Neural progenitor cell (in vitro differentiated cells): Measurements from ENCODE around the gene TAC3. TPM values are rescaled to one million over a fixed set of nuclear protein-coding genes. Genes with fewer than 3 reads are reported as not detected.
A peak's percentile ranks its signal among the peaks of the same experiment; 100 is the strongest.

Experiments
- DNase-seq: peaks from one replicate; pipeline ENCODE4 v3.0.0-alpha.2; 2016; ENCODE audit warnings: low spot score
- H2AFZ ChIP-seq: fragments of 200-600 bp; sonication (generic); replicated peaks from 2 replicates; pipeline ENCODE4 v1.6.1; 2016; ENCODE audit warnings: antibody characterized with exemption
- H3F3A ChIP-seq: fragments of 200-600 bp; sonication (generic); 2 replicates; pipeline ENCODE4 v1.6.1; 2016; ENCODE audit warnings: antibody characterized with exemption, low read depth
- H3K27ac ChIP-seq: fragments of 200-600 bp; sonication (generic); 2 replicates; pipeline ENCODE4 v1.5.1; 2016; ENCODE audit warnings: mild to moderate bottlenecking
- H3K27me3 ChIP-seq: fragments of 200-600 bp; sonication (generic); 2 replicates; pipeline ENCODE4 v1.6.1; 2016; ENCODE audit warnings: mild to moderate bottlenecking, moderate library complexity
- H3K36me3 ChIP-seq: fragments of 200-600 bp; sonication (generic); 2 replicates; pipeline ENCODE4 v1.5.1; 2016
- H3K4me1 ChIP-seq: fragments of 200-600 bp; sonication (generic); 2 replicates; pipeline ENCODE4 v1.6.1; 2016; ENCODE audit warnings: mixed run types
- H3K4me2 ChIP-seq: fragments of 200-600 bp; sonication (generic); 2 replicates; pipeline ENCODE4 v1.6.1; 2016
- H3K4me3 ChIP-seq: fragments of 200-600 bp; sonication (generic); 2 replicates; pipeline ENCODE4 v1.5.1; 2016
- H3K79me2 ChIP-seq: fragments of 200-600 bp; sonication (generic); 2 replicates; pipeline ENCODE4 v1.6.1; 2016; ENCODE audit warnings: low read depth
- H3K9ac ChIP-seq: fragments of 200-600 bp; sonication (generic); 2 replicates; pipeline ENCODE4 v1.6.1; 2016
- H3K9me3 ChIP-seq: fragments of 200-600 bp; sonication (generic); 2 replicates; pipeline ENCODE4 v1.5.1; 2016; ENCODE audit warnings: low read depth
- H4K20me1 ChIP-seq: fragments of 200-600 bp; sonication (generic); 2 replicates; pipeline ENCODE4 v1.6.1; 2016; ENCODE audit warnings: low read depth
- H3K27ac Mint-ChIP-seq: 3 replicates; pipeline ENCODE4 v1.8.0; 2021; ENCODE audit warnings: mixed read lengths
- H3K27me3 Mint-ChIP-seq: 2 replicates; pipeline ENCODE4 v1.8.0; 2022; ENCODE audit warnings: low read depth, mild to moderate bottlenecking, inconsistent platforms, moderate library complexity, mixed read lengths; ENCODE audit not compliant: insufficient read depth
- H3K36me3 Mint-ChIP-seq: 3 replicates; pipeline ENCODE4 v1.8.0; 2021; ENCODE audit warnings: mixed read lengths
- H3K4me1 Mint-ChIP-seq: 3 replicates; pipeline ENCODE4 v1.8.0; 2021; ENCODE audit warnings: mixed read lengths
- H3K4me3 Mint-ChIP-seq: 3 replicates; pipeline ENCODE4 v1.8.0; 2021; ENCODE audit warnings: mild to moderate bottlenecking, moderate library complexity, mixed read lengths
- H3K9me3 Mint-ChIP-seq: 3 replicates; pipeline ENCODE4 v1.8.0; 2020; ENCODE audit warnings: mixed read lengths
- CTCF ChIP-seq: fragments of 200-600 bp; sonication (generic); IDR thresholded peaks from 2 replicates; pipeline ENCODE4 v1.5.1; 2017; ENCODE audit warnings: antibody characterized with exemption, mild to moderate bottlenecking
- EZH2 ChIP-seq: fragments of 200-600 bp; sonication (generic); IDR thresholded peaks from 2 replicates; pipeline ENCODE4 v1.6.1; 2017; ENCODE audit warnings: antibody characterized with exemption, mild to moderate bottlenecking, moderate library complexity
- EZH2phosphoT487 ChIP-seq: fragments of 200-600 bp; sonication (generic); IDR thresholded peaks from 2 replicates; pipeline ENCODE4 v1.6.1; 2017; ENCODE audit warnings: antibody characterized with exemption
- total RNA-seq: library from RNA; depleted of rRNA; stranded (reverse); fragments of >200 nt; gene quantifications from 2 replicates; pipeline ENCODE4 v1.2.3, GENCODE V29; 2015; ENCODE audit warnings: low replicate concordance

The TAC3 gene
- total RNA-seq, 1 donor from 2014 or later: 6.0 TPM

- Mint-ChIP-seq H3K4me1 (peaks cover 6% of the 10 kb centered on the region), H3K9me3 (no peaks in the 10 kb centered on the region), H3K4me3 (no peak overlapping the region), H3K27ac (no peak overlapping the region), H3K36me3 (no peaks in the 10 kb centered on the region), H3K27me3 (peaks cover 11% of the 10 kb centered on the region)
- no peak overlapping the region for H3K9ac ChIP-seq
- no peaks in the 10 kb centered on the region for H3K9me3 ChIP-seq
- no peaks in the 10 kb centered on the region for H3K36me3 ChIP-seq
- no peaks in the 10 kb centered on the region for H3K79me2 ChIP-seq
- H3K4me2 ChIP-seq: no peak overlapping the region
- H3K4me1 ChIP-seq: peaks cover 13% of the 10 kb centered on the region
- TF ChIP-seq EZH2 (no peak), CTCF (no peak), EZH2phosphoT487 (no peak)
- H4K20me1 ChIP-seq: no peaks in the 10 kb centered on the region
- no peak overlapping the region for H2AFZ ChIP-seq
- H3K27me3 ChIP-seq: no peaks in the 10 kb centered on the region
- no peak overlapping the region for H3K27ac ChIP-seq
- H3K4me3 ChIP-seq: no peak overlapping the region
- H3F3A ChIP-seq: peaks cover 7% of the 10 kb centered on the region
- no peak for DNase-seq
Measured at GRCh38 chr12:57029457-57029856, 13.1 kb upstream of the TAC3 start.

- peaks cover 9% of the 10 kb centered on the region for H3K4me1 Mint-ChIP-seq
- H3F3A ChIP-seq: peaks cover 7% of the 10 kb centered on the region
- H3K27me3 ChIP-seq: no peaks in the 10 kb centered on the region
- DNase-seq: no peak
- H3K4me2 ChIP-seq: no peak overlapping the region
- H3K79me2 ChIP-seq: no peaks in the 10 kb centered on the region
- H3K27ac Mint-ChIP-seq: no peak overlapping the region
- H3K36me3 Mint-ChIP-seq: no peaks in the 10 kb centered on the region
- H3K4me3 Mint-ChIP-seq: no peak overlapping the region
- no peaks in the 10 kb centered on the region for H4K20me1 ChIP-seq
- H3K27ac ChIP-seq: no peak overlapping the region
- TF ChIP-seq EZH2phosphoT487 (no peak), EZH2 (no peak), CTCF (no peak)
- no peaks in the 10 kb centered on the region for H3K36me3 ChIP-seq
- no peak overlapping the region for H3K4me3 ChIP-seq
- no peak overlapping the region for H3K9ac ChIP-seq
- peaks cover 9% of the 10 kb centered on the region for H3K27me3 Mint-ChIP-seq
- no peaks in the 10 kb centered on the region for H3K9me3 Mint-ChIP-seq
- peaks cover 13% of the 10 kb centered on the region for H3K4me1 ChIP-seq
- H3K9me3 ChIP-seq: no peaks in the 10 kb centered on the region
- peak overlapping the region; percentile 60 for H2AFZ ChIP-seq
Measured at GRCh38 chr12:57027805-57028153, 11.4 kb upstream of the TAC3 start.

- no peaks in the 10 kb centered on the region for H3K9me3 Mint-ChIP-seq
- Histone ChIP-seq H3K36me3 (no peaks in the 10 kb centered on the region), H3K9me3 (no peaks in the 10 kb centered on the region), H3K4me2 (no peak overlapping the region), H3K79me2 (no peaks in the 10 kb centered on the region), H2AFZ (peak overlapping the region; percentile 60), H3K4me1 (peaks cover 13% of the 10 kb centered on the region), H3K27ac (no peak overlapping the region), H3K4me3 (no peak overlapping the region), H4K20me1 (no peaks in the 10 kb centered on the region), H3K9ac (no peak overlapping the region), H3F3A (peaks cover 7% of the 10 kb centered on the region), H3K27me3 (no peaks in the 10 kb centered on the region)
- peaks cover 12% of the 10 kb centered on the region for H3K27me3 Mint-ChIP-seq
- no peak overlapping the region for H3K4me3 Mint-ChIP-seq
- peaks cover 9% of the 10 kb centered on the region for H3K4me1 Mint-ChIP-seq
- no peak for TF ChIP-seq EZH2
- TF ChIP-seq EZH2phosphoT487: no peak
- no peak for TF ChIP-seq CTCF
- H3K36me3 Mint-ChIP-seq: no peaks in the 10 kb centered on the region
- H3K27ac Mint-ChIP-seq: no peak overlapping the region
- DNase-seq: no peak
Measured at GRCh38 chr12:57027011-57027804, 10.9 kb upstream of the TAC3 start.
